ENCODE measurements around the gene CABCOCO1.
"Not testable (repeated sequence)": the region's sequence is repeated elsewhere in the genome, so short reads cannot be mapped to it uniquely, and the experiment has no call there.

DNA sequence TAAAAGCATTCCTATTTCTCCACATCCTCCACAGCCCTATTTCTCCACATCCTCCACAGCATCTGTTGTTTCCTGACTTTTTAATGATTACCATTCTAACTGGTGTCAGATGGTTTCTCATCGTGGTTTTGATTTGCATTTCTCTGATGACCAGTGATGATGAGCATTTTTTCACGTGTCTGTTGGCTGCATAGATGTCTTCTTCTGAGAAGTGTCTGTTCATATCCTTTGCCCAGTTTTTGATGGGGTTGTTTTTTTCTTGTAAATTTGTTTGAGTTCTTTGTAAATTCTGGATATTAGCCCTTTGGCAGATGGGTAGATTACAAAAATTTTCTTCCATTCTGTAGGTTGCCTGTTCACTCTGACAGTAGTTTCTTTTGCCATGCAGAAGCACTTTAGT lies 49.4 kb downstream of the CABCOCO1 start:
- not testable (repeated sequence) for TF ChIP-seq CTCF (conservative IDR thresholded peaks at IDR 0.05 in 1 of 2, IDR thresholded peaks at IDR 0.05 in 1 of 2; ENCODE audit: extremely low read depth in 1 of 2, insufficient read depth in 1 of 2, low read depth in 1 of 2, low read length in 2 of 2); EZH2 (IDR thresholded peaks at IDR 0.05; ENCODE audit: borderline replicate concordance, low read length)

All from mammary epithelial cell (primary cell).